Osteocyte (in vitro differentiated cells): ENCODE measurements around the gene ITGA6. TPM values are rescaled to one million over a fixed set of nuclear protein-coding genes. Genes with fewer than 3 reads are reported as not detected.
A peak's percentile ranks its signal among the peaks of the same experiment; 100 is the strongest.

Experiments used
- DNase-seq: peaks from one replicate; pipeline ENCODE4 v3.0.0; 2021; ENCODE audit warnings: mixed read lengths; ENCODE audit not compliant: unreplicated experiment; ENCODE audit errors: extremely low spot score
- H3K27ac Mint-ChIP-seq: one replicate; pipeline ENCODE4 v1.8.0; 2021; ENCODE audit warnings: mild to moderate bottlenecking, mixed read lengths; ENCODE audit not compliant: unreplicated experiment
- H3K27me3 Mint-ChIP-seq: one replicate; pipeline ENCODE4 v1.8.0; 2021; ENCODE audit warnings: mixed read lengths; ENCODE audit not compliant: unreplicated experiment
- H3K36me3 Mint-ChIP-seq: one replicate; pipeline ENCODE4 v1.8.0; 2021; ENCODE audit warnings: mixed read lengths; ENCODE audit not compliant: unreplicated experiment
- H3K4me1 Mint-ChIP-seq: one replicate; pipeline ENCODE4 v1.8.0; 2021; ENCODE audit warnings: mixed read lengths; ENCODE audit not compliant: unreplicated experiment
- H3K4me3 Mint-ChIP-seq: one replicate; pipeline ENCODE4 v1.8.0; 2021; ENCODE audit warnings: mild to moderate bottlenecking, moderate library complexity, mixed read lengths; ENCODE audit not compliant: unreplicated experiment
- H3K9me3 Mint-ChIP-seq: one replicate; pipeline ENCODE4 v1.8.0; 2021; ENCODE audit warnings: mixed read lengths; ENCODE audit not compliant: unreplicated experiment
- total RNA-seq: library from RNA; stranded (reverse); gene quantifications from 2 replicates; pipeline ENCODE4 v1.2.1, GENCODE V29; 2021
- TF ChIP-seq, protein P1 (sequence below): fragments of 200-600 bp; sonication (generic); IDR thresholded peaks from 2 replicates; pipeline ENCODE4 v1.5.0; 2021; ENCODE audit warnings: antibody characterized with exemption, mild to moderate bottlenecking, moderate library complexity

Gene ITGA6
- total RNA-seq, 1 donor from 2014 or later = 4.2 TPM

DNA sequence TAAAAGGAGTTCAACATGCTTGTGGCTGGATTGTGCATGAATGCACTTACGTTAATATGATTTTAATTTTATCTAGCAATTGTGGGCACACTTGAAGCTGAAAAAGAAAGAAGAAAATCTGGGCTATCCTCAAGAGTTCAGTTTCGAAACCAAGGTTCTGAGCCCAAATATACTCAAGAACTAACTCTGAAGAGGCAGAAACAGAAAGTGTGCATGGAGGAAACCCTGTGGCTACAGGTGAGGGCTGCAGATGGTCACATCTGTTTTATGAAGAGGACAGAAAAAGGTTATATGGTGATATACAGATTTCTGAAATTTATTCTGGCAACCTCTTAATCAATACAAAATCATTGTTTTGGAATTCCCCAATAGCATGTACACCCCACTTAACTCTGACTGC lies 57.3 kb downstream of the ITGA6 start:
- Mint-ChIP-seq H3K4me3 (no peak overlapping the region), H3K27me3 (no peaks in the 10 kb centered on the region), H3K9me3 (no peaks in the 10 kb centered on the region), H3K27ac (no peak overlapping the region), H3K4me1 (peaks cover 18% of the 10 kb centered on the region), H3K36me3 (no peaks in the 10 kb centered on the region)
- no peak for DNase-seq
- TF ChIP-seq, protein P1, sequence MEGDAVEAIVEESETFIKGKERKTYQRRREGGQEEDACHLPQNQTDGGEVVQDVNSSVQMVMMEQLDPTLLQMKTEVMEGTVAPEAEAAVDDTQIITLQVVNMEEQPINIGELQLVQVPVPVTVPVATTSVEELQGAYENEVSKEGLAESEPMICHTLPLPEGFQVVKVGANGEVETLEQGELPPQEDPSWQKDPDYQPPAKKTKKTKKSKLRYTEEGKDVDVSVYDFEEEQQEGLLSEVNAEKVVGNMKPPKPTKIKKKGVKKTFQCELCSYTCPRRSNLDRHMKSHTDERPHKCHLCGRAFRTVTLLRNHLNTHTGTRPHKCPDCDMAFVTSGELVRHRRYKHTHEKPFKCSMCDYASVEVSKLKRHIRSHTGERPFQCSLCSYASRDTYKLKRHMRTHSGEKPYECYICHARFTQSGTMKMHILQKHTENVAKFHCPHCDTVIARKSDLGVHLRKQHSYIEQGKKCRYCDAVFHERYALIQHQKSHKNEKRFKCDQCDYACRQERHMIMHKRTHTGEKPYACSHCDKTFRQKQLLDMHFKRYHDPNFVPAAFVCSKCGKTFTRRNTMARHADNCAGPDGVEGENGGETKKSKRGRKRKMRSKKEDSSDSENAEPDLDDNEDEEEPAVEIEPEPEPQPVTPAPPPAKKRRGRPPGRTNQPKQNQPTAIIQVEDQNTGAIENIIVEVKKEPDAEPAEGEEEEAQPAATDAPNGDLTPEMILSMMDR = peak; percentile 2

- no peak overlapping the region for H3K4me3 Mint-ChIP-seq
- no peak overlapping the region for H3K27ac Mint-ChIP-seq
- TF ChIP-seq, protein P1 = no peak
- no peaks in the 10 kb centered on the region for H3K9me3 Mint-ChIP-seq
- H3K36me3 Mint-ChIP-seq = no peaks in the 10 kb centered on the region
- DNase-seq = no peak
- no peaks in the 10 kb centered on the region for H3K27me3 Mint-ChIP-seq
- H3K4me1 Mint-ChIP-seq = no peaks in the 10 kb centered on the region
Observed at GRCh38 chr2:172488556-172488955, 61.2 kb downstream of the ITGA6 start.

GRCh38 chr2:172489681-172490080 lies 62.3 kb downstream of the ITGA6 start:
- TF ChIP-seq, protein P1 = no peak
- H3K9me3 Mint-ChIP-seq = no peaks in the 10 kb centered on the region
- H3K27ac Mint-ChIP-seq = no peak overlapping the region
- no peaks in the 10 kb centered on the region for H3K4me1 Mint-ChIP-seq
- H3K27me3 Mint-ChIP-seq = no peaks in the 10 kb centered on the region
- H3K4me3 Mint-ChIP-seq = no peak overlapping the region
- H3K36me3 Mint-ChIP-seq = no peaks in the 10 kb centered on the region
- DNase-seq = no peak

GRCh38 chr2:172496160-172496608 lies 68.8 kb downstream of the ITGA6 start:
- no peaks in the 10 kb centered on the region for H3K4me1 Mint-ChIP-seq
- no peak for DNase-seq
- H3K4me3 Mint-ChIP-seq = no peak overlapping the region
- no peaks in the 10 kb centered on the region for H3K9me3 Mint-ChIP-seq
- H3K27me3 Mint-ChIP-seq = no peaks in the 10 kb centered on the region
- H3K36me3 Mint-ChIP-seq = no peaks in the 10 kb centered on the region
- TF ChIP-seq, protein P1 = no peak
- no peak overlapping the region for H3K27ac Mint-ChIP-seq

- DNase-seq = no peak
- H3K36me3 Mint-ChIP-seq = no peaks in the 10 kb centered on the region
Observed at GRCh38 chr2:172507199-172507598, 79.8 kb downstream of the ITGA6 start.

More at GRCh38 chr2:172507199-172507598, 79.8 kb downstream of the ITGA6 start:
- TF ChIP-seq, protein P1 = no peak
- Mint-ChIP-seq H3K4me3 (no peak overlapping the region), H3K9me3 (peaks cover 2% of the 10 kb centered on the region), H3K27ac (no peak overlapping the region), H3K4me1 (peaks cover 3% of the 10 kb centered on the region), H3K27me3 (no peaks in the 10 kb centered on the region)
